Transverse colon (tissue), 4 donors: ENCODE measurements around the gene ARL16. TPM values are rescaled to one million over a fixed set of nuclear protein-coding genes. Genes with fewer than 3 reads are reported as not detected.

ENCODE experiments used
- DNase-seq: peaks from one replicate; pipeline ENCODE4 v3.0.0-alpha.2; 2019
- H3K27ac ChIP-seq, 4 donors: fragments of 200-600 bp; sonication (generic); 2 replicates each; pipeline ENCODE4 v1.5.1; 2016 to 2018; ENCODE audit warnings: inconsistent platforms in 4 of 4
- H3K27me3 ChIP-seq: fragments of 200-600 bp; sonication (generic); 2 replicates; pipeline ENCODE4 v1.5.1; 2017; ENCODE audit warnings: inconsistent platforms
- H3K36me3 ChIP-seq, 4 donors: fragments of 200-600 bp; sonication (generic); 2 replicates each; pipeline ENCODE4 v1.5.1; 2017 to 2019; ENCODE audit warnings: inconsistent platforms in 4 of 4
- H3K4me1 ChIP-seq, 4 donors: fragments of 200-600 bp; sonication (generic); 2 replicates each; pipeline ENCODE4 v1.5.1; 2017 to 2020; ENCODE audit warnings: inconsistent platforms in 4 of 4
- H3K4me3 ChIP-seq, 4 donors: fragments of 200-600 bp; sonication (generic); 1 replicate in 1 of 4; 2 replicates in 3 of 4; pipeline versions ENCODE4 v1.5.1 to v1.6.1; 2017 to 2019; ENCODE audit warnings: inconsistent platforms in 4 of 4
- H3K9me3 ChIP-seq, 2 donors: fragments of 200-600 bp; sonication (generic); 2 replicates each; pipeline ENCODE4 v1.5.1; 2017 to 2019; ENCODE audit warnings: inconsistent platforms in 2 of 2
- EP300 ChIP-seq: sonication (generic); formaldehyde crosslinking; IDR thresholded peaks from one replicate; pipeline ENCODE4 v1.6.1; 2017; ENCODE audit warnings: antibody characterized with exemption, low read depth
- POLR2A ChIP-seq: fragments of 450-650 bp; IDR thresholded peaks from one replicate; pipeline ENCODE4 v1.6.1; 2016; ENCODE audit warnings: antibody characterized with exemption, mild to moderate bottlenecking, moderate library complexity
- POLR2AphosphoS5 ChIP-seq, 3 donors: sonication (generic); formaldehyde crosslinking; IDR thresholded peaks; one replicate each; pipeline ENCODE4 v1.6.1; 2016; ENCODE audit warnings: antibody characterized with exemption in 3 of 3
- WGBS, 2 donors: methylation state at CpG; one replicate each; pipeline ENCODE4 v1.1.5; 2018; ENCODE audit warnings: low coverage in 1 of 2; 5-methylcytosine and 5-hydroxymethylcytosine counted together
- in situ Hi-C, 4 donors: fragments of 200-750 bp; cut with MboI; loops; one replicate each; pipeline versions ENCODE4 v1.15.0 to v1.15.1; 2017; ENCODE audit warnings: low sequenced_read_pairs in 3 of 4, low pct_ligation_motif_present in 1 of 4, low pct_unique_long_range_greater_than_20kb in 1 of 4
- intact Hi-C: fragments of 100-400 bp; cut with DNase I; formaldehyde crosslinking; loops from one replicate; pipeline ENCODE4 v1.15.1; 2023; ENCODE audit warnings: low total_unique reads
- total RNA-seq, 4 donors: library from RNA; depleted of rRNA; stranded (reverse); fragments of >200 nt; gene quantifications; one replicate each; pipeline ENCODE4 v1.1.0, GENCODE V29; 2016
- TF ChIP-seq, protein P1 (sequence below), 5 experiments: fragments of 200-600 bp in 3 of 5; fragments of 450-650 bp in 2 of 5; sonication (generic) in 3 of 5; IDR thresholded peaks; 1 replicate in 2 of 5; 2 replicates in 3 of 5; pipeline ENCODE4 v1.5.1; 2016 to 2017; ENCODE audit warnings: antibody characterized with exemption in 5 of 5, inconsistent platforms in 3 of 5, mild to moderate bottlenecking in 2 of 5, moderate library complexity in 1 of 5

The ARL16 gene
- total RNA-seq, 4 donors from 2014 or later = 16.3 to 52.0 (median 33.1) TPM

- in situ Hi-C loops (no loop called here), intact Hi-C loops (no loop called here)
- no peaks in the 10 kb centered on the region for H3K36me3 ChIP-seq
- peaks cover 12 to 32% (median 28%) of the 10 kb centered on the region in 4 donors for H3K4me1 ChIP-seq
- H3K27ac ChIP-seq = no peak overlapping the region
- no peak for DNase-seq
- H3K4me3 ChIP-seq = no peak overlapping the region
- peaks cover 16% of the 10 kb centered on the region for H3K27me3 ChIP-seq
- TF ChIP-seq POLR2A = no peak
- TF ChIP-seq, protein P1, sequence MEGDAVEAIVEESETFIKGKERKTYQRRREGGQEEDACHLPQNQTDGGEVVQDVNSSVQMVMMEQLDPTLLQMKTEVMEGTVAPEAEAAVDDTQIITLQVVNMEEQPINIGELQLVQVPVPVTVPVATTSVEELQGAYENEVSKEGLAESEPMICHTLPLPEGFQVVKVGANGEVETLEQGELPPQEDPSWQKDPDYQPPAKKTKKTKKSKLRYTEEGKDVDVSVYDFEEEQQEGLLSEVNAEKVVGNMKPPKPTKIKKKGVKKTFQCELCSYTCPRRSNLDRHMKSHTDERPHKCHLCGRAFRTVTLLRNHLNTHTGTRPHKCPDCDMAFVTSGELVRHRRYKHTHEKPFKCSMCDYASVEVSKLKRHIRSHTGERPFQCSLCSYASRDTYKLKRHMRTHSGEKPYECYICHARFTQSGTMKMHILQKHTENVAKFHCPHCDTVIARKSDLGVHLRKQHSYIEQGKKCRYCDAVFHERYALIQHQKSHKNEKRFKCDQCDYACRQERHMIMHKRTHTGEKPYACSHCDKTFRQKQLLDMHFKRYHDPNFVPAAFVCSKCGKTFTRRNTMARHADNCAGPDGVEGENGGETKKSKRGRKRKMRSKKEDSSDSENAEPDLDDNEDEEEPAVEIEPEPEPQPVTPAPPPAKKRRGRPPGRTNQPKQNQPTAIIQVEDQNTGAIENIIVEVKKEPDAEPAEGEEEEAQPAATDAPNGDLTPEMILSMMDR (IDR thresholded peaks at IDR 0.05) = no peak
- TF ChIP-seq EP300 = no peak
- no peak for TF ChIP-seq POLR2AphosphoS5 (IDR thresholded peaks at IDR 0.05)
- no peaks in the 10 kb centered on the region for H3K9me3 ChIP-seq
- WGBS, 2 donors = 66 to 80% methylated on average over 7 to 9 of the region's 9 CpGs
Measured at GRCh38 chr17:81725439-81725838, 41.8 kb upstream of the ARL16 start.

- peak; percentile 48 for DNase-seq
- WGBS, 2 donors = 20 to 29% methylated on average over 1 to 12 of the region's 12 CpGs
- no peak overlapping the region for H3K4me3 ChIP-seq
- H3K27me3 ChIP-seq = peaks cover 11% of the 10 kb centered on the region
- intact Hi-C loops (no loop called here), in situ Hi-C loops (no loop called here)
- TF ChIP-seq POLR2A = peak; percentile 48
- TF ChIP-seq, protein P1 (IDR thresholded peaks at IDR 0.05) = no peak
- peak in 1 of 3 donors; percentile 50 for TF ChIP-seq POLR2AphosphoS5 (IDR thresholded peaks at IDR 0.05)
- TF ChIP-seq EP300 = no peak
- H3K4me1 ChIP-seq = peaks cover 12 to 32% (median 28%) of the 10 kb centered on the region in 4 donors
- no peaks in the 10 kb centered on the region for H3K36me3 ChIP-seq
- peak overlapping the region; percentile 60 to 72 (median 68) for H3K27ac ChIP-seq
- H3K9me3 ChIP-seq = no peaks in the 10 kb centered on the region
Measured at GRCh38 chr17:81723651-81724209, 40.1 kb upstream of the ARL16 start.

GRCh38 chr17:81722184-81723120 is 38.9 kb upstream of the ARL16 start:
- peak; percentile 93 for DNase-seq
- Histone ChIP-seq H3K27ac (peak overlapping the region; percentile 60 to 72 (median 68)), H3K27me3 (peaks cover 11% of the 10 kb centered on the region), H3K4me3 (no peak overlapping the region), H3K36me3 (peaks cover 0 to 4% (median 0%) of the 10 kb centered on the region in 4 donors), H3K4me1 (peaks cover 12 to 32% (median 28%) of the 10 kb centered on the region in 4 donors), H3K9me3 (no peaks in the 10 kb centered on the region)
- intact Hi-C loops (no loop called here), in situ Hi-C loops (no loop called here)
- TF ChIP-seq POLR2AphosphoS5 (IDR thresholded peaks at IDR 0.05) (peak in 2 of 3 donors; percentile 90), EP300 (peak; percentile 72), POLR2A (peak; percentile 54)
- TF ChIP-seq, protein P1 (IDR thresholded peaks at IDR 0.05) = peak in 2 of 5 experiments; percentile 7 to 49
- WGBS, 2 donors = 38% methylated on average over 10 of the region's 10 CpGs; no CpG with 5 or more reads in 1 of the 2 donors
